Ovary (tissue), 3 donors: ENCODE results near the gene STAP1.

ENCODE experiments used
- POLR2A ChIP-seq: fragments of 450-650 bp; IDR thresholded peaks from one replicate; pipeline ENCODE4 v1.6.1; 2017; ENCODE audit warnings: antibody characterized with exemption, mild to moderate bottlenecking, moderate library complexity
- TF ChIP-seq, protein P1 (sequence below), 3 donors: fragments of 450-650 bp in 2 of 3; fragments of 200-600 bp in 1 of 3; IDR thresholded peaks; one replicate each; pipeline versions ENCODE4 v1.5.1 to v1.8.0; 2016 to 2022; ENCODE audit warnings: antibody characterized with exemption in 3 of 3, mild to moderate bottlenecking in 1 of 3
- donor health status: DM: no; HTN: no; CAD: no.

DNA sequence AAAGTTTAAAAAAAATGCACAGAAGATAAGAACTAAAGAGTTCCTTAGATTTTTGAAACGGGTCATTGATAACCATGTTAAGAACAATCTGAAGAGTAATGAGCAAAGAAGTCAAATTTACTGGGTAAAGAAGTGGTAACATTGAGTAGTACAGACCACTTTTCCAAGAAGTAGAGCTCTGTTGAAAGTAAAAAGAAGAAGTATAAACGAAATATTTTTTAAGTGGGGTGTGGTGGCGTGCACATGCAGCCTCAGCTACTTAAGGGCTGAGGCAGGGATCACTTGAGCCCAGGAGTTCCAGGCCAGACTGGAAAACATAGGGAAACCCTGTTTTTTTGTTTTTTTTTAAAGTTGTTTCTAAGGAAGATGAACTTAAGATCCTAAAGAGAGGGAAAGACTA lies 74.0 kb downstream of the STAP1 start:
- TF ChIP-seq POLR2A: no peak
- TF ChIP-seq, protein P1, sequence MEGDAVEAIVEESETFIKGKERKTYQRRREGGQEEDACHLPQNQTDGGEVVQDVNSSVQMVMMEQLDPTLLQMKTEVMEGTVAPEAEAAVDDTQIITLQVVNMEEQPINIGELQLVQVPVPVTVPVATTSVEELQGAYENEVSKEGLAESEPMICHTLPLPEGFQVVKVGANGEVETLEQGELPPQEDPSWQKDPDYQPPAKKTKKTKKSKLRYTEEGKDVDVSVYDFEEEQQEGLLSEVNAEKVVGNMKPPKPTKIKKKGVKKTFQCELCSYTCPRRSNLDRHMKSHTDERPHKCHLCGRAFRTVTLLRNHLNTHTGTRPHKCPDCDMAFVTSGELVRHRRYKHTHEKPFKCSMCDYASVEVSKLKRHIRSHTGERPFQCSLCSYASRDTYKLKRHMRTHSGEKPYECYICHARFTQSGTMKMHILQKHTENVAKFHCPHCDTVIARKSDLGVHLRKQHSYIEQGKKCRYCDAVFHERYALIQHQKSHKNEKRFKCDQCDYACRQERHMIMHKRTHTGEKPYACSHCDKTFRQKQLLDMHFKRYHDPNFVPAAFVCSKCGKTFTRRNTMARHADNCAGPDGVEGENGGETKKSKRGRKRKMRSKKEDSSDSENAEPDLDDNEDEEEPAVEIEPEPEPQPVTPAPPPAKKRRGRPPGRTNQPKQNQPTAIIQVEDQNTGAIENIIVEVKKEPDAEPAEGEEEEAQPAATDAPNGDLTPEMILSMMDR (IDR thresholded peaks at IDR 0.05): no peak
